ENCODE results near the gene CHD8. TPM values are rescaled to one million over a fixed set of nuclear protein-coding genes. Genes with fewer than 3 reads are reported as not detected.

CHD8 gene
- total and polyA plus RNA-seq, 10 of the 15 experiments (the other 5 are each of a cell fraction or from before 2014, with no cell fraction given): 20.2 to 79.5 (median 35.5) TPM

DNA sequence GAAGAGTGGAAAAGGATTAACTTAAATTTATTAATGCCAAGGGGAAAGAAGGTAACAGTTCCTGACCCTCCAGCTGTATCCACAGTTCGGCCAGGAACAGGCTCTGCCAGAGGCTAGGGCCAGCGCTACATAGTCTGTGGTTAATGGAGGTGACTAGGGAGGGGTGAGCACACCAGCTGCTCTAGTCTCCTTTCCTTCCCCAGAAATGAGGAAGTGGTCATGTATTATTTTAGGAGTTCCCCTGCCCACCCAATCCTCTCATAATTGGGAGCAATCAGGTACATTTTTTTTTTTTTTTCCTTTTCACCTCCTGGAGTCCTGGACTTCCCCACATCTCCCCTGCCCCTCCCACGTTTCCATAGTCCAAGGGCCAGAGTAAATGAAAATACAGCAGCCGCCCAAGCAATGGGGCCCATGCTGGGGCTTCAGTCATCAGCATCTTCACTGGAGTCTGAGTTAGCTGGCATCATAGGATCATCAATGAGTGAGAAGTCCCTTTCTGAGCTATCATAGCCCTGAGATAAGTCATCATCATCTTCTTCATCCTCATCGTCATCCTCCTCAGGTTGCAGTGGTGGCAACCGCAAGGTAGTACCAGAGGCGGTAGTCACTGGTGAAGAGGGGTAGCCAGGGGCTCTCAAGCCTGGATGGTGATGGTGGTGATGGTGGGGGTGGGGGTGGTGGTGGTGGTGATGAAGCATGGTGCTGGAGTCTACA is 70.6 kb downstream of the CHD8 start (continued):
- TF ChIP-seq NFXL1 (IDR thresholded peaks at IDR 0.05; ENCODE audit: borderline replicate concordance) (no peak), BRCA1 (IDR thresholded peaks at IDR 0.05; ENCODE audit: low read depth, low read length) (no peak), CREB1 (IDR thresholded peaks at IDR 0.05; ENCODE audit: low read depth) (no peak), BCL11A (IDR thresholded peaks at IDR 0.05; ENCODE audit: low read depth, low read length) (peak; percentile 61; the same call in 1 of the 2 replicates), BHLHE40 (IDR thresholded peaks at IDR 0.05; ENCODE audit: borderline replicate concordance in 1 of 2, low read depth in 2 of 2, low read length in 1 of 2) (no peak), CBX5 (IDR thresholded peaks at IDR 0.05; ENCODE audit: low read depth) (no peak), BACH1 (IDR thresholded peaks at IDR 0.05; ENCODE audit: borderline replicate concordance) (no peak), HDGF (IDR thresholded peaks at IDR 0.05) (no peak), ZSCAN29 (IDR thresholded peaks at IDR 0.05) (no peak), SUZ12 (IDR thresholded peaks at IDR 0.05; ENCODE audit: unreplicated experiment) (no peak), NR2C1 (IDR thresholded peaks at IDR 0.05) (no peak), CHD1 (IDR thresholded peaks at IDR 0.05; ENCODE audit: low read depth, low read length) (no peak), NR2F1 (conservative IDR thresholded peaks at IDR 0.05) (no peak), ZNF24 (IDR thresholded peaks at IDR 0.05) (no peak), PAX5 (IDR thresholded peaks at IDR 0.05; ENCODE audit: borderline replicate concordance, low read depth, low read length) (no peak), SRF (IDR thresholded peaks at IDR 0.05; ENCODE audit: low read depth in 2 of 2, low read length in 2 of 2) (no peak), TBL1XR1 (IDR thresholded peaks at IDR 0.05; ENCODE audit: low read depth, low read length) (no peak), ATF7 (IDR thresholded peaks at IDR 0.05; ENCODE audit: low read depth) (peak; percentile 21; the same call in 1 of the 2 replicates)
- TF ChIP-seq, protein P1, sequence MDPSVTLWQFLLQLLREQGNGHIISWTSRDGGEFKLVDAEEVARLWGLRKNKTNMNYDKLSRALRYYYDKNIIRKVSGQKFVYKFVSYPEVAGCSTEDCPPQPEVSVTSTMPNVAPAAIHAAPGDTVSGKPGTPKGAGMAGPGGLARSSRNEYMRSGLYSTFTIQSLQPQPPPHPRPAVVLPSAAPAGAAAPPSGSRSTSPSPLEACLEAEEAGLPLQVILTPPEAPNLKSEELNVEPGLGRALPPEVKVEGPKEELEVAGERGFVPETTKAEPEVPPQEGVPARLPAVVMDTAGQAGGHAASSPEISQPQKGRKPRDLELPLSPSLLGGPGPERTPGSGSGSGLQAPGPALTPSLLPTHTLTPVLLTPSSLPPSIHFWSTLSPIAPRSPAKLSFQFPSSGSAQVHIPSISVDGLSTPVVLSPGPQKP (IDR thresholded peaks at IDR 0.05; ENCODE audit: low read depth, low read length): no peak
- TF ChIP-seq, protein P2, sequence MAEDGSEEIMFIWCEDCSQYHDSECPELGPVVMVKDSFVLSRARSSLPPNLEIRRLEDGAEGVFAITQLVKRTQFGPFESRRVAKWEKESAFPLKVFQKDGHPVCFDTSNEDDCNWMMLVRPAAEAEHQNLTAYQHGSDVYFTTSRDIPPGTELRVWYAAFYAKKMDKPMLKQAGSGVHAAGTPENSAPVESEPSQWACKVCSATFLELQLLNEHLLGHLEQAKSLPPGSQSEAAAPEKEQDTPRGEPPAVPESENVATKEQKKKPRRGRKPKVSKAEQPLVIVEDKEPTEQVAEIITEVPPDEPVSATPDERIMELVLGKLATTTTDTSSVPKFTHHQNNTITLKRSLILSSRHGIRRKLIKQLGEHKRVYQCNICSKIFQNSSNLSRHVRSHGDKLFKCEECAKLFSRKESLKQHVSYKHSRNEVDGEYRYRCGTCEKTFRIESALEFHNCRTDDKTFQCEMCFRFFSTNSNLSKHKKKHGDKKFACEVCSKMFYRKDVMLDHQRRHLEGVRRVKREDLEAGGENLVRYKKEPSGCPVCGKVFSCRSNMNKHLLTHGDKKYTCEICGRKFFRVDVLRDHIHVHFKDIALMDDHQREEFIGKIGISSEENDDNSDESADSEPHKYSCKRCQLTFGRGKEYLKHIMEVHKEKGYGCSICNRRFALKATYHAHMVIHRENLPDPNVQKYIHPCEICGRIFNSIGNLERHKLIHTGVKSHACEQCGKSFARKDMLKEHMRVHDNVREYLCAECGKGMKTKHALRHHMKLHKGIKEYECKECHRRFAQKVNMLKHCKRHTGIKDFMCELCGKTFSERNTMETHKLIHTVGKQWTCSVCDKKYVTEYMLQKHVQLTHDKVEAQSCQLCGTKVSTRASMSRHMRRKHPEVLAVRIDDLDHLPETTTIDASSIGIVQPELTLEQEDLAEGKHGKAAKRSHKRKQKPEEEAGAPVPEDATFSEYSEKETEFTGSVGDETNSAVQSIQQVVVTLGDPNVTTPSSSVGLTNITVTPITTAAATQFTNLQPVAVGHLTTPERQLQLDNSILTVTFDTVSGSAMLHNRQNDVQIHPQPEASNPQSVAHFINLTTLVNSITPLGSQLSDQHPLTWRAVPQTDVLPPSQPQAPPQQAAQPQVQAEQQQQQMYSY (CRISPR knock-in tag; IDR thresholded peaks at IDR 0.05): no peak
- TF ChIP-seq, protein P3, sequence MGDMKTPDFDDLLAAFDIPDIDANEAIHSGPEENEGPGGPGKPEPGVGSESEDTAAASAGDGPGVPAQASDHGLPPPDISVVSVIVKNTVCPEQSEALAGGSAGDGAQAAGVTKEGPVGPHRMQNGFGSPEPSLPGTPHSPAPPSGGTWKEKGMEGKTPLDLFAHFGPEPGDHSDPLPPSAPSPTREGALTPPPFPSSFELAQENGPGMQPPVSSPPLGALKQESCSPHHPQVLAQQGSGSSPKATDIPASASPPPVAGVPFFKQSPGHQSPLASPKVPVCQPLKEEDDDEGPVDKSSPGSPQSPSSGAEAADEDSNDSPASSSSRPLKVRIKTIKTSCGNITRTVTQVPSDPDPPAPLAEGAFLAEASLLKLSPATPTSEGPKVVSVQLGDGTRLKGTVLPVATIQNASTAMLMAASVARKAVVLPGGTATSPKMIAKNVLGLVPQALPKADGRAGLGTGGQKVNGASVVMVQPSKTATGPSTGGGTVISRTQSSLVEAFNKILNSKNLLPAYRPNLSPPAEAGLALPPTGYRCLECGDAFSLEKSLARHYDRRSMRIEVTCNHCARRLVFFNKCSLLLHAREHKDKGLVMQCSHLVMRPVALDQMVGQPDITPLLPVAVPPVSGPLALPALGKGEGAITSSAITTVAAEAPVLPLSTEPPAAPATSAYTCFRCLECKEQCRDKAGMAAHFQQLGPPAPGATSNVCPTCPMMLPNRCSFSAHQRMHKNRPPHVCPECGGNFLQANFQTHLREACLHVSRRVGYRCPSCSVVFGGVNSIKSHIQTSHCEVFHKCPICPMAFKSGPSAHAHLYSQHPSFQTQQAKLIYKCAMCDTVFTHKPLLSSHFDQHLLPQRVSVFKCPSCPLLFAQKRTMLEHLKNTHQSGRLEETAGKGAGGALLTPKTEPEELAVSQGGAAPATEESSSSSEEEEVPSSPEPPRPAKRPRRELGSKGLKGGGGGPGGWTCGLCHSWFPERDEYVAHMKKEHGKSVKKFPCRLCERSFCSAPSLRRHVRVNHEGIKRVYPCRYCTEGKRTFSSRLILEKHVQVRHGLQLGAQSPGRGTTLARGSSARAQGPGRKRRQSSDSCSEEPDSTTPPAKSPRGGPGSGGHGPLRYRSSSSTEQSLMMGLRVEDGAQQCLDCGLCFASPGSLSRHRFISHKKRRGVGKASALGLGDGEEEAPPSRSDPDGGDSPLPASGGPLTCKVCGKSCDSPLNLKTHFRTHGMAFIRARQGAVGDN (IDR thresholded peaks at IDR 0.05): no peak

Measured in GM12878 (cell line).